ENCODE measurements around the gene FKBP10. TPM values are rescaled to one million over a fixed set of nuclear protein-coding genes. Genes with fewer than 3 reads are reported as not detected.

Gene FKBP10
- total and polyA plus RNA-seq, 10 of the 15 experiments (the other 5 are each of a cell fraction or from before 2014, with no cell fraction given) = 0.02 to 4.7 (median 1.8) TPM

DNA sequence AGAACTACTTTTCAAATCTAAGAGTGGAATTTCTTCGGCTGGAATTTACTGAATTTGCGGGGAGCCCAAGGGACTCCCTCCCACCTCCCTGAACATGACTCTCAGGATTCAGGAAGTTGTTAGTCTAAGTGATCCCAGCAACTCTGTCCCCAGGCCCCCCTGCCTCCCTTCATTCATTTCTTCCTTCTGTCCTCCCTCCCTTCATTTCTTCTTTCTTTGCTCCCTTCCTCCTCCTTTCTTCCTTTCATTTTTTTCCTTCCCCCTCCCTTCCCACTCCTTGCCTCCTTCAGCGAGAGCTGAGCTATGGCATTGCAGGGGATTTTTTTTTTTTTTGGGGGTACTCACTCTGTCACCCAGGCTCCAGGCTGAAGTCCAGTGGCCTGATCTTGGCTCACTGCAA, 15.4 kb upstream of the FKBP10 start:
- BruUV-seq (replicated peaks) = no TSS peak
- 60% methylated on average over 3 of the region's 3 CpGs for WGBS (ENCODE audit: insufficient coverage, insufficient replicate concordance, low lambda C conversion rate, missing lambda C conversion rate)
- DNase-seq (ENCODE audit: low read depth, low spot score) (no peak), ATAC-seq (no peak), FAIRE-seq (no peak)
- ChIA-PET CTCF (interaction anchor here (0.6 to 2.8 kb wide), 2 partner anchors 11 to 13 kb away, joined by 4 to 15 read pairs; partner anchors contain the start of gene JUP), RAD21 (ENCODE audit: unreplicated experiment) (no interaction called here), POLR2A (interaction anchor here (0.6 kb wide), 1 partner anchor 32 kb away, joined by 3 read pairs; no protein-coding TSS in a partner anchor), SMC1A (ENCODE audit: uncharacterized antibody, unreplicated experiment) (no interaction called here)
- Histone ChIP-seq H2AFZ (ENCODE audit: control insufficient read depth, low read depth, low read length) (no peak overlapping the region), H4K20me1 (ENCODE audit: control insufficient read depth, insufficient read depth) (no peaks in the 10 kb centered on the region), H3K4me1 (ENCODE audit: control insufficient read depth, insufficient read depth, low read length) (no peaks in the 10 kb centered on the region), H3K27me3 (replicated peaks in 1 of 2; ENCODE audit: control insufficient read depth in 2 of 2, insufficient read depth in 2 of 2, low read length in 1 of 2) (no peaks in the 10 kb centered on the region), H3K36me3 (ENCODE audit: control insufficient read depth in 2 of 2, insufficient read depth in 2 of 2, low read length in 1 of 2) (no peaks in the 10 kb centered on the region), H3K4me2 (ENCODE audit: control insufficient read depth, insufficient read depth) (no peak overlapping the region), H3K4me3 (no peak overlapping the region), H3K27ac (ENCODE audit: control insufficient read depth, insufficient read depth) (no peak overlapping the region), H3K79me2 (ENCODE audit: control insufficient read depth, insufficient read depth, low read length) (no peaks in the 10 kb centered on the region), H3K9ac (ENCODE audit: control insufficient read depth, insufficient read depth, low read length) (no peak overlapping the region), H3K9me3 (replicated peaks; ENCODE audit: control insufficient read depth, insufficient read depth, low read length) (no peaks in the 10 kb centered on the region)
- in situ Hi-C loops (cut with MboI) = no loop called here
- intact Hi-C loops (cut with micrococcal nuclease; ENCODE audit: unreplicated experiment) = no loop called here
- TF ChIP-seq, protein P1, sequence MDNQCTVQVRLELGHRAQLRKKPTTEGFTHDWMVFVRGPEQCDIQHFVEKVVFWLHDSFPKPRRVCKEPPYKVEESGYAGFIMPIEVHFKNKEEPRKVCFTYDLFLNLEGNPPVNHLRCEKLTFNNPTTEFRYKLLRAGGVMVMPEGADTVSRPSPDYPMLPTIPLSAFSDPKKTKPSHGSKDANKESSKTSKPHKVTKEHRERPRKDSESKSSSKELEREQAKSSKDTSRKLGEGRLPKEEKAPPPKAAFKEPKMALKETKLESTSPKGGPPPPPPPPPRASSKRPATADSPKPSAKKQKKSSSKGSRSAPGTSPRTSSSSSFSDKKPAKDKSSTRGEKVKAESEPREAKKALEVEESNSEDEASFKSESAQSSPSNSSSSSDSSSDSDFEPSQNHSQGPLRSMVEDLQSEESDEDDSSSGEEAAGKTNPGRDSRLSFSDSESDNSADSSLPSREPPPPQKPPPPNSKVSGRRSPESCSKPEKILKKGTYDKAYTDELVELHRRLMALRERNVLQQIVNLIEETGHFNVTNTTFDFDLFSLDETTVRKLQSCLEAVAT (IDR thresholded peaks at IDR 0.05) = no peak
- TF ChIP-seq YBX1 (IDR thresholded peaks at IDR 0.05) = no peak
- no peak for TF ChIP-seq SUPT20H (IDR thresholded peaks at IDR 0.05; ENCODE audit: borderline replicate concordance, control insufficient read depth, low read depth, low read length)
- TF ChIP-seq ZNF274 (IDR thresholded peaks at IDR 0.05; ENCODE audit: insufficient read depth, insufficient read length) = no peak
- TF ChIP-seq TCF12 (IDR thresholded peaks at IDR 0.05; ENCODE audit: low read depth, low read length) = no peak
- no peak for TF ChIP-seq MXI1 (IDR thresholded peaks at IDR 0.05; ENCODE audit: low read depth, low read length)
- no peak for TF ChIP-seq NFIC (IDR thresholded peaks at IDR 0.05; ENCODE audit: low read depth, low read length)
- no peak for TF ChIP-seq SREBF2 (IDR thresholded peaks at IDR 0.05; ENCODE audit: low read length)
- TF ChIP-seq, protein P2, sequence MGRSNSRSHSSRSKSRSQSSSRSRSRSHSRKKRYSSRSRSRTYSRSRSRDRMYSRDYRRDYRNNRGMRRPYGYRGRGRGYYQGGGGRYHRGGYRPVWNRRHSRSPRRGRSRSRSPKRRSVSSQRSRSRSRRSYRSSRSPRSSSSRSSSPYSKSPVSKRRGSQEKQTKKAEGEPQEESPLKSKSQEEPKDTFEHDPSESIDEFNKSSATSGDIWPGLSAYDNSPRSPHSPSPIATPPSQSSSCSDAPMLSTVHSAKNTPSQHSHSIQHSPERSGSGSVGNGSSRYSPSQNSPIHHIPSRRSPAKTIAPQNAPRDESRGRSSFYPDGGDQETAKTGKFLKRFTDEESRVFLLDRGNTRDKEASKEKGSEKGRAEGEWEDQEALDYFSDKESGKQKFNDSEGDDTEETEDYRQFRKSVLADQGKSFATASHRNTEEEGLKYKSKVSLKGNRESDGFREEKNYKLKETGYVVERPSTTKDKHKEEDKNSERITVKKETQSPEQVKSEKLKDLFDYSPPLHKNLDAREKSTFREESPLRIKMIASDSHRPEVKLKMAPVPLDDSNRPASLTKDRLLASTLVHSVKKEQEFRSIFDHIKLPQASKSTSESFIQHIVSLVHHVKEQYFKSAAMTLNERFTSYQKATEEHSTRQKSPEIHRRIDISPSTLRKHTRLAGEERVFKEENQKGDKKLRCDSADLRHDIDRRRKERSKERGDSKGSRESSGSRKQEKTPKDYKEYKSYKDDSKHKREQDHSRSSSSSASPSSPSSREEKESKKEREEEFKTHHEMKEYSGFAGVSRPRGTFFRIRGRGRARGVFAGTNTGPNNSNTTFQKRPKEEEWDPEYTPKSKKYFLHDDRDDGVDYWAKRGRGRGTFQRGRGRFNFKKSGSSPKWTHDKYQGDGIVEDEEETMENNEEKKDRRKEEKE (IDR thresholded peaks at IDR 0.05) = no peak
- no peak for TF ChIP-seq TCF3 (IDR thresholded peaks at IDR 0.05; ENCODE audit: borderline replicate concordance, insufficient read depth, low read depth, low read length)
- no peak for TF ChIP-seq NFYA (IDR thresholded peaks at IDR 0.05; ENCODE audit: borderline replicate concordance, low read depth, low read length)
- TF ChIP-seq SMAD1 (IDR thresholded peaks at IDR 0.05; ENCODE audit: low read depth, partially characterized antibody) = no peak
- no peak for TF ChIP-seq GABPA (IDR thresholded peaks at IDR 0.05; ENCODE audit: low read depth)
- TF ChIP-seq, protein P3, sequence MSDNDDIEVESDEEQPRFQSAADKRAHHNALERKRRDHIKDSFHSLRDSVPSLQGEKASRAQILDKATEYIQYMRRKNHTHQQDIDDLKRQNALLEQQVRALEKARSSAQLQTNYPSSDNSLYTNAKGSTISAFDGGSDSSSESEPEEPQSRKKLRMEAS (IDR thresholded peaks at IDR 0.05; ENCODE audit: low read depth, low read length) = no peak
- TF ChIP-seq RBBP5 (conservative IDR thresholded peaks at IDR 0.05) = no peak
- TF ChIP-seq, protein P4, sequence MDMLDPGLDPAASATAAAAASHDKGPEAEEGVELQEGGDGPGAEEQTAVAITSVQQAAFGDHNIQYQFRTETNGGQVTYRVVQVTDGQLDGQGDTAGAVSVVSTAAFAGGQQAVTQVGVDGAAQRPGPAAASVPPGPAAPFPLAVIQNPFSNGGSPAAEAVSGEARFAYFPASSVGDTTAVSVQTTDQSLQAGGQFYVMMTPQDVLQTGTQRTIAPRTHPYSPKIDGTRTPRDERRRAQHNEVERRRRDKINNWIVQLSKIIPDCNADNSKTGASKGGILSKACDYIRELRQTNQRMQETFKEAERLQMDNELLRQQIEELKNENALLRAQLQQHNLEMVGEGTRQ (IDR thresholded peaks at IDR 0.05; ENCODE audit: borderline replicate concordance, low read depth, low read length) = no peak
- TF ChIP-seq ZBED1 (IDR thresholded peaks at IDR 0.05; ENCODE audit: borderline replicate concordance) = no peak
- no peak for TF ChIP-seq NRF1 (conservative IDR thresholded peaks at IDR 0.05; ENCODE audit: low read depth, low read length)
- TF ChIP-seq BCL11A (IDR thresholded peaks at IDR 0.05; ENCODE audit: low read depth, low read length) = no peak
- no peak for TF ChIP-seq BHLHE40 (IDR thresholded peaks at IDR 0.05; ENCODE audit: borderline replicate concordance in 1 of 2, low read depth in 2 of 2, low read length in 1 of 2)

Data from GM12878 (cell line).